B cell (primary cell): ENCODE data around the gene DKKL1. TPM values are rescaled to one million over a fixed set of nuclear protein-coding genes. Genes with fewer than 3 reads are reported as not detected.

Source experiments
- ATAC-seq: fragments of 200-7000 bp; cut with Tn5 transposase; one replicate; pipeline ENCODE4 v1.10.0; 2021; ENCODE audit warnings: low read depth, mild to moderate bottlenecking, moderate number of reproducible peaks, moderate library complexity
- CTCF ChIA-PET: fragments of 350-600 bp; sonication (Branson Sonifier 250); formaldehyde crosslinking; loops from one replicate; lab custom pipeline; 2021; ENCODE audit warnings: antibody characterized with exemption, inconsistent platforms; lab: Charles Lee
- POLR2A ChIA-PET: fragments of 350-600 bp; sonication (Branson Sonifier 250); formaldehyde crosslinking; loops from one replicate; lab custom pipeline; 2021; ENCODE audit warnings: antibody characterized with exemption; lab: Charles Lee
- DNase-seq: peaks from one replicate; pipeline ENCODE4 v3.0.0; 2013
- H2AFZ ChIP-seq: 2 replicates; pipeline ENCODE4 v1.6.1; 2012; ENCODE audit warnings: mild to moderate bottlenecking, low read depth, low read length; ENCODE audit not compliant: insufficient read depth, poor library complexity, severe bottlenecking
- H3K27ac ChIP-seq, 2 donors: 1 replicate in 1 of 2; 2 replicates in 1 of 2; pipeline ENCODE4 v1.5.1; 2012 to 2013; ENCODE audit warnings: low read length in 2 of 2, mild to moderate bottlenecking in 2 of 2, moderate library complexity in 1 of 2
- H3K27me3 ChIP-seq, 4 experiments: fragments of 200-600 bp in 1 of 4; sonication (generic) in 1 of 4; replicated peaks in 1 of 4; 1 replicate in 2 of 4; 2 replicates in 2 of 4; pipeline versions ENCODE4 v1.6.1 to v1.7.0; 2013 to 2016; ENCODE audit warnings: low read length in 3 of 4, mild to moderate bottlenecking in 2 of 4, mixed read lengths in 1 of 4, moderate library complexity in 1 of 4; ENCODE audit not compliant: insufficient read depth in 4 of 4, control insufficient read depth in 3 of 4; ENCODE audit errors: control extremely low read depth in 1 of 4
- H3K36me3 ChIP-seq, 2 experiments: replicated peaks in 1 of 2; 1 replicate in 1 of 2; 2 replicates in 1 of 2; pipeline versions ENCODE4 v1.6.1 to v1.7.1; 2013; ENCODE audit warnings: low read length in 1 of 2; ENCODE audit not compliant: insufficient read depth in 2 of 2, control insufficient read depth in 1 of 2; ENCODE audit errors: control extremely low read depth in 1 of 2, extremely low read depth in 1 of 2
- H3K4me1 ChIP-seq, 2 donors: fragments of 200-600 bp in 1 of 2; sonication (generic) in 1 of 2; 1 replicate in 1 of 2; 2 replicates in 1 of 2; pipeline versions ENCODE4 v1.5.1 to v1.6.1; 2013 to 2017; ENCODE audit warnings: low read length in 2 of 2; ENCODE audit not compliant: control insufficient read depth in 2 of 2, insufficient read depth in 2 of 2
- H3K4me2 ChIP-seq: replicated peaks from 2 replicates; pipeline ENCODE3; 2012; ENCODE audit warnings: mild to moderate bottlenecking, low read depth, low read length; ENCODE audit not compliant: poor library complexity, severe bottlenecking
- H3K4me3 ChIP-seq, 5 experiments: fragments of 200-600 bp in 1 of 5; sonication (generic) in 1 of 5; 1 replicate in 3 of 5; 2 replicates in 2 of 5; pipeline versions ENCODE4 v1.5.1 to v1.7.0; 2011 to 2016; ENCODE audit warnings: low read length in 4 of 5, mild to moderate bottlenecking in 4 of 5, low read depth in 2 of 5, control low read depth in 1 of 5, moderate library complexity in 1 of 5; ENCODE audit not compliant: insufficient read depth in 1 of 5; ENCODE audit errors: control extremely low read depth in 1 of 5, extremely low read depth in 1 of 5
- H3K79me2 ChIP-seq: fragments of 200-600 bp; sonication (generic); one replicate; pipeline ENCODE4 v1.6.0; 2016; ENCODE audit warnings: low read length; ENCODE audit not compliant: control insufficient read depth, insufficient read depth
- H3K9ac ChIP-seq: fragments of 200-600 bp; sonication (generic); 2 replicates; pipeline ENCODE4 v1.6.1; 2017; ENCODE audit warnings: mild to moderate bottlenecking, low read length, moderate library complexity
- H3K9me3 ChIP-seq, 3 donors: one replicate each; pipeline versions ENCODE4 v1.6.1 to v1.7.1; 2013; ENCODE audit warnings: low read length in 2 of 3; ENCODE audit not compliant: control insufficient read depth in 2 of 3, insufficient read depth in 1 of 3; ENCODE audit errors: control extremely low read depth in 1 of 3
- H4K20me1 ChIP-seq: 2 replicates; pipeline ENCODE4 v1.6.0; 2012; ENCODE audit warnings: mild to moderate bottlenecking, low read length; ENCODE audit not compliant: insufficient read depth, control insufficient read depth, poor library complexity, severe bottlenecking
- H3K27ac Mint-ChIP-seq: one replicate; pipeline ENCODE4 v1.8.0; 2021; ENCODE audit warnings: mixed read lengths
- H3K27me3 Mint-ChIP-seq: one replicate; pipeline ENCODE4 v1.8.0; 2021; ENCODE audit warnings: mixed read lengths
- H3K4me1 Mint-ChIP-seq: one replicate; pipeline ENCODE4 v1.8.0; 2021; ENCODE audit warnings: mixed read lengths
- H3K4me3 Mint-ChIP-seq: one replicate; pipeline ENCODE4 v1.8.0; 2021; ENCODE audit warnings: mixed read lengths
- H3K9me3 Mint-ChIP-seq: one replicate; pipeline ENCODE4 v1.8.0; 2022; ENCODE audit warnings: mixed read lengths; ENCODE audit not compliant: insufficient read depth
- CTCF ChIP-seq: fragments of 200-600 bp; IDR thresholded peaks from one replicate; pipeline ENCODE4 v1.8.0; 2022; ENCODE audit warnings: antibody characterized with exemption, mild to moderate bottlenecking
- EZH2 ChIP-seq: IDR thresholded peaks from 2 replicates; pipeline ENCODE4 v1.6.1; 2012; ENCODE audit warnings: borderline replicate concordance, low read depth, mild to moderate bottlenecking, moderate library complexity, low read length; ENCODE audit not compliant: insufficient read depth, poor library complexity, severe bottlenecking
- WGBS: methylation state at CpG from one replicate; pipeline ENCODE4 v1.1.5; 2013; ENCODE audit warnings: missing lambda C conversion rate; ENCODE audit not compliant: insufficient coverage; 5-methylcytosine and 5-hydroxymethylcytosine counted together
- intact Hi-C: fragments of 100-400 bp; cut with micrococcal nuclease; formaldehyde crosslinking; loops from one replicate; pipeline ENCODE4 v1.10.0; 2022
- polyA plus RNA-seq: library from polyadenylated mRNA; depleted of rRNA; stranded (reverse); fragments of >200 nt; gene quantifications from 2 replicates; pipeline ENCODE4 v1.2.3, GENCODE V29; 2012
- total RNA-seq, 2 donors: library from RNA; stranded (reverse); fragments of 120-200 nt in 1 of 2; gene quantifications; 1 replicate in 1 of 2; 2 replicates in 1 of 2; pipeline versions ENCODE4 v1.2.3 to v1.2.4, GENCODE V29; 2013 to 2022

DKKL1 gene
- total and polyA plus RNA-seq, 2 donors (not counting 1 experiment from before 2014, with no cell fraction given): 1.2 to 1.6 TPM

- peaks cover 0 to 32% (median 0%) of the 10 kb centered on the region in 3 donors for H3K9me3 ChIP-seq
- H3K9ac ChIP-seq: peak overlapping the region; percentile 31
- Mint-ChIP-seq H3K4me3 (peak overlapping the region; percentile 65), H3K27me3 (peaks cover 77% of the 10 kb centered on the region), H3K9me3 (no peaks in the 10 kb centered on the region), H3K4me1 (peaks cover 48% of the 10 kb centered on the region), H3K27ac (no peak overlapping the region)
- intact Hi-C loops: no loop called here
- H3K4me2 ChIP-seq: peak overlapping the region; percentile 64
- POLR2A ChIA-PET: interaction anchor here (0.6 to 1.9 kb wide), 2 partner anchors 12 to 258 kb away, joined by 5 to 9 read pairs; no protein-coding TSS in a partner anchor
- H3K36me3 ChIP-seq: no peaks in the 10 kb centered on the region
- H3K4me1 ChIP-seq: peaks cover 41 to 47% of the 10 kb centered on the region in 2 donors
- peak overlapping the region in 3 of 5 experiments; percentile 4 to 23 (median 8) for H3K4me3 ChIP-seq
- H3K27ac ChIP-seq: no peak overlapping the region
- no peaks in the 10 kb centered on the region for H3K79me2 ChIP-seq
- peaks cover 0 to 97% (median 68%) of the 10 kb centered on the region in 4 experiments for H3K27me3 ChIP-seq
- CTCF ChIA-PET: interaction anchor here (1.0 to 1.5 kb wide), 4 partner anchors 10 to 30 kb away, joined by 3 to 4 read pairs (median 3); no protein-coding TSS in a partner anchor
- H2AFZ ChIP-seq: peak overlapping the region; percentile 46
- TF ChIP-seq CTCF (no peak), EZH2 (peak; percentile 45)
- no peaks in the 10 kb centered on the region for H4K20me1 ChIP-seq
- ATAC-seq (peak; percentile 31), DNase-seq (peak; percentile 64)
- WGBS: 9% methylated on average over 48 of the region's 48 CpGs
Observed at GRCh38 chr19:49421039-49421877, 57.6 kb downstream of the DKKL1 start.

DNA sequence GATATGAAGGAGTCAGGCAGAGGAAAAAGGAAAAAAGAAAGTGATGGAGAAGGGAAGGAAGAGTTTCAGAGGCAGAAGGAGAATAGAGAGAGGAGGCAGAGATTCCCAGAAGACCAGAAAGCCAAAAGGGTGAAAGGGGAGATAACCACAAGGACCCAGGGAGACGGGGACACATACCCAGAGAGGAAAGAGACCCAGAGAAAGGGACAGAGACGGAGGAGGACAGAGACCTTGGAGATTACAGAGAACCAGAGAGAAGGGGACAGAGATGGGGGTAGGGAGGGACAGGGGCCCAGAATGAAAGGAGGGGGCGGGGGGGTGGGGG lies 58.2 kb downstream of the DKKL1 start:
- no peaks in the 10 kb centered on the region for H3K36me3 ChIP-seq
- peak overlapping the region; percentile 64 for H3K4me2 ChIP-seq
- H3K4me3 Mint-ChIP-seq: peak overlapping the region; percentile 65
- H3K4me1 ChIP-seq: peaks cover 47 to 53% of the 10 kb centered on the region in 2 donors
- H3K27ac Mint-ChIP-seq: no peak overlapping the region
- H3K27me3 ChIP-seq: peaks cover 0 to 97% (median 74%) of the 10 kb centered on the region in 4 experiments
- DNase-seq (no peak), ATAC-seq (no peak)
- H3K79me2 ChIP-seq: no peaks in the 10 kb centered on the region
- intact Hi-C loops: no loop called here
- H4K20me1 ChIP-seq: no peaks in the 10 kb centered on the region
- peaks cover 83% of the 10 kb centered on the region for H3K27me3 Mint-ChIP-seq
- TF ChIP-seq EZH2 (no peak), CTCF (no peak)
- H3K9me3 Mint-ChIP-seq: no peaks in the 10 kb centered on the region
- WGBS: no CpG with 5 or more reads among the region's 3 CpGs
- peak overlapping the region in 1 of 5 experiments; percentile 8 for H3K4me3 ChIP-seq
- no peak overlapping the region for H2AFZ ChIP-seq
- H3K27ac ChIP-seq: no peak overlapping the region
- ChIA-PET CTCF (interaction anchor here (1.0 to 1.5 kb wide), 3 partner anchors 9 to 31 kb away, joined by 3 to 4 read pairs (median 3); no protein-coding TSS in a partner anchor), POLR2A (interaction anchor here (0.6 to 1.9 kb wide), 2 partner anchors 12 to 34 kb away, joined by 4 to 5 read pairs; no protein-coding TSS in a partner anchor)
- peaks cover 0 to 33% (median 0%) of the 10 kb centered on the region in 3 donors for H3K9me3 ChIP-seq
- peaks cover 54% of the 10 kb centered on the region for H3K4me1 Mint-ChIP-seq
- no peak overlapping the region for H3K9ac ChIP-seq
